PC-9 (cell line): ENCODE results near the gene RUNX2. TPM values are rescaled to one million over a fixed set of nuclear protein-coding genes. Genes with fewer than 3 reads are reported as not detected.
A peak's percentile ranks its signal among the peaks of the same experiment; 100 is the strongest.

ENCODE experiments used
- BruUV-seq: library from RNA; stranded (reverse); fragments of 400-500 nt; replicated peaks from 2 replicates; lab custom pipeline; 2021; lab: Mats Ljungman, UMichigan
- CTCF ChIA-PET: fragments of 300-600 bp; sonication (Branson Sonifier 250); formaldehyde crosslinking; loops from one replicate; lab custom pipeline; 2022; ENCODE audit warnings: antibody characterized with exemption; lab: Charles Lee
- POLR2A ChIA-PET: fragments of 300-600 bp; sonication (Branson Sonifier 250); formaldehyde crosslinking; loops from one replicate; lab custom pipeline; 2022; ENCODE audit warnings: antibody characterized with exemption; ENCODE audit not compliant: unreplicated experiment; lab: Charles Lee
- DNase-seq, 2 experiments: peaks; one replicate each; pipeline versions ENCODE4 v3.0.0 to v3.0.0-alpha.2; 2015 to 2022; ENCODE audit warnings: mixed read lengths in 1 of 2
- H2AFZ ChIP-seq: fragments of 200-600 bp; sonication (generic); 2 replicates; pipeline ENCODE4 v1.8.1; 2017; ENCODE audit warnings: antibody characterized with exemption
- H3F3A ChIP-seq: fragments of 200-600 bp; sonication (generic); 2 replicates; pipeline ENCODE4 v1.8.1; 2017; ENCODE audit warnings: antibody characterized with exemption, mild to moderate bottlenecking, low read depth; ENCODE audit not compliant: insufficient read depth
- H3K27ac ChIP-seq: fragments of 200-600 bp; sonication (generic); 2 replicates; pipeline ENCODE4 v1.6.1; 2016; ENCODE audit warnings: mixed run types
- H3K27me3 ChIP-seq: fragments of 200-600 bp; sonication (generic); 2 replicates; pipeline ENCODE4 v1.6.1; 2016; ENCODE audit warnings: low read depth, mixed run types; ENCODE audit not compliant: insufficient read depth
- H3K36me3 ChIP-seq: fragments of 200-600 bp; sonication (generic); 2 replicates; pipeline ENCODE4 v1.6.1; 2016; ENCODE audit warnings: low read depth, mixed run types
- H3K4me1 ChIP-seq: fragments of 200-600 bp; sonication (generic); replicated peaks from 2 replicates; pipeline ENCODE4 v1.6.1; 2016; ENCODE audit warnings: mixed run types; ENCODE audit not compliant: insufficient read depth
- H3K4me2 ChIP-seq: fragments of 200-600 bp; sonication (generic); 2 replicates; pipeline ENCODE4 v1.6.1; 2017; ENCODE audit warnings: mixed run types
- H3K4me3 ChIP-seq: fragments of 200-600 bp; sonication (generic); 2 replicates; pipeline ENCODE4 v1.6.1; 2016; ENCODE audit warnings: mixed run types
- H3K79me2 ChIP-seq: fragments of 200-600 bp; sonication (generic); 2 replicates; pipeline ENCODE4 v1.6.1; 2017; ENCODE audit warnings: low read depth, mixed run types
- H3K9me2 ChIP-seq: fragments of 200-600 bp; sonication (generic); 2 replicates; pipeline ENCODE4 v1.8.1; 2017; ENCODE audit warnings: mild to moderate bottlenecking; ENCODE audit not compliant: insufficient read depth
- H3K9me3 ChIP-seq: fragments of 200-600 bp; sonication (generic); 2 replicates; pipeline ENCODE4 v1.8.1; 2016; ENCODE audit warnings: low read depth; ENCODE audit not compliant: insufficient read depth
- H4K20me1 ChIP-seq: fragments of 200-600 bp; sonication (generic); 2 replicates; pipeline ENCODE4 v1.8.1; 2017; ENCODE audit not compliant: insufficient read depth
- CTCF ChIP-seq: fragments of 200-600 bp; sonication (generic); conservative IDR thresholded peaks from 2 replicates; pipeline ENCODE4 v1.6.1; 2017; ENCODE audit warnings: mixed run types, antibody characterized with exemption, mild to moderate bottlenecking, moderate library complexity
- EZH2 ChIP-seq: fragments of 200-600 bp; sonication (generic); IDR thresholded peaks from 2 replicates; pipeline ENCODE4 v1.8.0; 2017; ENCODE audit warnings: antibody characterized with exemption, low read depth
- intact Hi-C: fragments of 100-400 bp; cut with micrococcal nuclease; formaldehyde crosslinking; loops from one replicate; pipeline ENCODE4 v1.10.0; 2022; ENCODE audit not compliant: unreplicated experiment
- total RNA-seq: library from RNA; stranded (reverse); gene quantifications from 2 replicates; pipeline ENCODE4 v1.2.3, GENCODE V29; 2021

Gene RUNX2
- total RNA-seq, 1 experiment from 2014 or later = 12.5 TPM

GRCh38 chr6:45658400-45658799 lies 330.3 kb downstream of the RUNX2 start:
- H3F3A ChIP-seq = peaks cover 22% of the 10 kb centered on the region
- H3K36me3 ChIP-seq = no peaks in the 10 kb centered on the region
- H4K20me1 ChIP-seq = no peaks in the 10 kb centered on the region
- H3K9me2 ChIP-seq = no peaks in the 10 kb centered on the region
- H2AFZ ChIP-seq = no peak overlapping the region
- CTCF ChIA-PET = no interaction called here
- TF ChIP-seq EZH2 (no peak), CTCF (no peak)
- peak overlapping the region; percentile 92; the same call in 1 of the 2 replicates for H3K27ac ChIP-seq
- no peaks in the 10 kb centered on the region for H3K27me3 ChIP-seq
- intact Hi-C loops = loop anchor here (5.0 kb wide), 1 partner anchor 236 kb away; no protein-coding TSS in a partner anchor
- no peaks in the 10 kb centered on the region for H3K79me2 ChIP-seq
- DNase-seq = no peak
- no peak overlapping the region for H3K4me3 ChIP-seq
- POLR2A ChIA-PET = no interaction called here
- no TSS peak for BruUV-seq
- peaks cover 49% of the 10 kb centered on the region for H3K4me1 ChIP-seq
- H3K4me2 ChIP-seq = no peak overlapping the region
- no peaks in the 10 kb centered on the region for H3K9me3 ChIP-seq

- H4K20me1 ChIP-seq = no peaks in the 10 kb centered on the region
- ChIA-PET CTCF (no interaction called here), POLR2A (no interaction called here)
- no peaks in the 10 kb centered on the region for H3K27me3 ChIP-seq
- H3K4me2 ChIP-seq = no peak overlapping the region
- H3K4me3 ChIP-seq = no peak overlapping the region
- no TSS peak for BruUV-seq
- H3K9me3 ChIP-seq = no peaks in the 10 kb centered on the region
- TF ChIP-seq CTCF (no peak), EZH2 (no peak)
- H3K36me3 ChIP-seq = no peaks in the 10 kb centered on the region
- intact Hi-C loops = loop anchor here (5.0 kb wide), 1 partner anchor 237 kb away; no protein-coding TSS in a partner anchor
- no peak overlapping the region for H2AFZ ChIP-seq
- DNase-seq = no peak
- peaks cover 44% of the 10 kb centered on the region for H3K4me1 ChIP-seq
- H3F3A ChIP-seq = peaks cover 22% of the 10 kb centered on the region
- no peaks in the 10 kb centered on the region for H3K9me2 ChIP-seq
- H3K79me2 ChIP-seq = no peaks in the 10 kb centered on the region
- no peak overlapping the region for H3K27ac ChIP-seq
Measured at GRCh38 chr6:45658958-45659357, 330.8 kb downstream of the RUNX2 start.

- ChIA-PET CTCF (no interaction called here), POLR2A (no interaction called here)
- TF ChIP-seq EZH2 (no peak), CTCF (no peak)
- Histone ChIP-seq H3K4me1 (peaks cover 20% of the 10 kb centered on the region), H3K9me3 (no peaks in the 10 kb centered on the region), H3F3A (peaks cover 11% of the 10 kb centered on the region), H3K4me2 (no peak overlapping the region), H3K27me3 (no peaks in the 10 kb centered on the region), H3K36me3 (no peaks in the 10 kb centered on the region), H4K20me1 (no peaks in the 10 kb centered on the region), H3K9me2 (no peaks in the 10 kb centered on the region), H3K27ac (no peak overlapping the region), H3K4me3 (no peak overlapping the region), H2AFZ (no peak overlapping the region), H3K79me2 (no peaks in the 10 kb centered on the region)
- no TSS peak for BruUV-seq
- no peak for DNase-seq
- intact Hi-C loops = no loop called here
Measured at GRCh38 chr6:45661661-45662060, 333.5 kb downstream of the RUNX2 start.
